Spleen (tissue), 7 donors: ENCODE data around the gene SBK2.

Source experiments
- CTCF ChIP-seq, 11 experiments: fragments of 200-600 bp in 7 of 11; fragments of 450-650 bp in 4 of 11; sonication (generic) in 4 of 11; IDR thresholded peaks in 8 of 11; conservative IDR thresholded peaks in 3 of 11; 1 replicate in 7 of 11; 2 replicates in 4 of 11; pipeline versions ENCODE4 v1.4.0 to v1.8.0; 2016 to 2021; ENCODE audit warnings: antibody characterized with exemption in 11 of 11, inconsistent platforms in 4 of 11, mild to moderate bottlenecking in 1 of 11
- POLR2A ChIP-seq, 3 donors: fragments of 450-650 bp; IDR thresholded peaks; one replicate each; pipeline ENCODE4 v1.5.1; 2017; ENCODE audit warnings: antibody characterized with exemption in 3 of 3, mild to moderate bottlenecking in 1 of 3
- POLR2AphosphoS5 ChIP-seq, 3 donors: sonication (generic); formaldehyde crosslinking; IDR thresholded peaks; one replicate each; pipeline ENCODE4 v1.5.1; 2017; ENCODE audit warnings: antibody characterized with exemption in 3 of 3
- donor health status: DM: no; HTN: no; CAD: no; lungs with moderate emphysema.
- donor health status: DM: no; HTN: no; CAD: no.
- donor health status: DM: no; HTN: no; CAD: no.

GRCh38 chr19:55580628-55581144 lies 43.8 kb upstream of the SBK2 start, which contains the start of gene ZNF579:
- TF ChIP-seq CTCF (IDR thresholded peaks at IDR 0.05 in 8 of 11, conservative IDR thresholded peaks at IDR 0.05 in 3 of 11) = no peak
- no peak for TF ChIP-seq POLR2A (IDR thresholded peaks at IDR 0.05)
- peak; percentile 47 to 77 (median 70) for TF ChIP-seq POLR2AphosphoS5 (IDR thresholded peaks at IDR 0.05)
